B cell (primary cell): ENCODE results near the gene AZIN2. TPM values are rescaled to one million over a fixed set of nuclear protein-coding genes. Genes with fewer than 3 reads are reported as not detected.

Experiments used
- ATAC-seq: fragments of 200-7000 bp; cut with Tn5 transposase; one replicate; pipeline ENCODE4 v1.10.0; 2021; ENCODE audit warnings: low read depth, mild to moderate bottlenecking, moderate number of reproducible peaks, moderate library complexity
- CTCF ChIA-PET: fragments of 350-600 bp; sonication (Branson Sonifier 250); formaldehyde crosslinking; loops from one replicate; lab custom pipeline; 2021; ENCODE audit warnings: antibody characterized with exemption, inconsistent platforms; lab: Charles Lee
- POLR2A ChIA-PET: fragments of 350-600 bp; sonication (Branson Sonifier 250); formaldehyde crosslinking; loops from one replicate; lab custom pipeline; 2021; ENCODE audit warnings: antibody characterized with exemption; lab: Charles Lee
- DNase-seq: peaks from one replicate; pipeline ENCODE4 v3.0.0; 2013
- H2AFZ ChIP-seq: 2 replicates; pipeline ENCODE4 v1.6.1; 2012; ENCODE audit warnings: mild to moderate bottlenecking, low read depth, low read length; ENCODE audit not compliant: insufficient read depth, poor library complexity, severe bottlenecking
- H3K27ac ChIP-seq, 2 donors: 1 replicate in 1 of 2; 2 replicates in 1 of 2; pipeline ENCODE4 v1.5.1; 2012 to 2013; ENCODE audit warnings: low read length in 2 of 2, mild to moderate bottlenecking in 2 of 2, moderate library complexity in 1 of 2
- H3K27me3 ChIP-seq, 4 experiments: fragments of 200-600 bp in 1 of 4; sonication (generic) in 1 of 4; replicated peaks in 1 of 4; 1 replicate in 2 of 4; 2 replicates in 2 of 4; pipeline versions ENCODE4 v1.6.1 to v1.7.0; 2013 to 2016; ENCODE audit warnings: low read length in 3 of 4, mild to moderate bottlenecking in 2 of 4, mixed read lengths in 1 of 4, moderate library complexity in 1 of 4; ENCODE audit not compliant: insufficient read depth in 4 of 4, control insufficient read depth in 3 of 4; ENCODE audit errors: control extremely low read depth in 1 of 4
- H3K36me3 ChIP-seq, 2 experiments: replicated peaks in 1 of 2; 1 replicate in 1 of 2; 2 replicates in 1 of 2; pipeline versions ENCODE4 v1.6.1 to v1.7.1; 2013; ENCODE audit warnings: low read length in 1 of 2; ENCODE audit not compliant: insufficient read depth in 2 of 2, control insufficient read depth in 1 of 2; ENCODE audit errors: control extremely low read depth in 1 of 2, extremely low read depth in 1 of 2
- H3K4me1 ChIP-seq, 2 donors: fragments of 200-600 bp in 1 of 2; sonication (generic) in 1 of 2; 1 replicate in 1 of 2; 2 replicates in 1 of 2; pipeline versions ENCODE4 v1.5.1 to v1.6.1; 2013 to 2017; ENCODE audit warnings: low read length in 2 of 2; ENCODE audit not compliant: control insufficient read depth in 2 of 2, insufficient read depth in 2 of 2
- H3K4me2 ChIP-seq: replicated peaks from 2 replicates; pipeline ENCODE3; 2012; ENCODE audit warnings: mild to moderate bottlenecking, low read depth, low read length; ENCODE audit not compliant: poor library complexity, severe bottlenecking
- H3K4me3 ChIP-seq, 5 experiments: fragments of 200-600 bp in 1 of 5; sonication (generic) in 1 of 5; 1 replicate in 3 of 5; 2 replicates in 2 of 5; pipeline versions ENCODE4 v1.5.1 to v1.7.0; 2011 to 2016; ENCODE audit warnings: low read length in 4 of 5, mild to moderate bottlenecking in 4 of 5, low read depth in 2 of 5, control low read depth in 1 of 5, moderate library complexity in 1 of 5; ENCODE audit not compliant: insufficient read depth in 1 of 5; ENCODE audit errors: control extremely low read depth in 1 of 5, extremely low read depth in 1 of 5
- H3K79me2 ChIP-seq: fragments of 200-600 bp; sonication (generic); one replicate; pipeline ENCODE4 v1.6.0; 2016; ENCODE audit warnings: low read length; ENCODE audit not compliant: control insufficient read depth, insufficient read depth
- H3K9ac ChIP-seq: fragments of 200-600 bp; sonication (generic); 2 replicates; pipeline ENCODE4 v1.6.1; 2017; ENCODE audit warnings: mild to moderate bottlenecking, low read length, moderate library complexity
- H3K9me3 ChIP-seq, 3 donors: one replicate each; pipeline versions ENCODE4 v1.6.1 to v1.7.1; 2013; ENCODE audit warnings: low read length in 2 of 3; ENCODE audit not compliant: control insufficient read depth in 2 of 3, insufficient read depth in 1 of 3; ENCODE audit errors: control extremely low read depth in 1 of 3
- H4K20me1 ChIP-seq: 2 replicates; pipeline ENCODE4 v1.6.0; 2012; ENCODE audit warnings: mild to moderate bottlenecking, low read length; ENCODE audit not compliant: insufficient read depth, control insufficient read depth, poor library complexity, severe bottlenecking
- H3K27ac Mint-ChIP-seq: one replicate; pipeline ENCODE4 v1.8.0; 2021; ENCODE audit warnings: mixed read lengths
- H3K27me3 Mint-ChIP-seq: one replicate; pipeline ENCODE4 v1.8.0; 2021; ENCODE audit warnings: mixed read lengths
- H3K4me1 Mint-ChIP-seq: one replicate; pipeline ENCODE4 v1.8.0; 2021; ENCODE audit warnings: mixed read lengths
- H3K4me3 Mint-ChIP-seq: one replicate; pipeline ENCODE4 v1.8.0; 2021; ENCODE audit warnings: mixed read lengths
- H3K9me3 Mint-ChIP-seq: one replicate; pipeline ENCODE4 v1.8.0; 2022; ENCODE audit warnings: mixed read lengths; ENCODE audit not compliant: insufficient read depth
- EZH2 ChIP-seq: IDR thresholded peaks from 2 replicates; pipeline ENCODE4 v1.6.1; 2012; ENCODE audit warnings: borderline replicate concordance, low read depth, mild to moderate bottlenecking, moderate library complexity, low read length; ENCODE audit not compliant: insufficient read depth, poor library complexity, severe bottlenecking
- WGBS: methylation state at CpG from one replicate; pipeline ENCODE4 v1.1.5; 2013; ENCODE audit warnings: missing lambda C conversion rate; ENCODE audit not compliant: insufficient coverage; 5-methylcytosine and 5-hydroxymethylcytosine counted together
- intact Hi-C: fragments of 100-400 bp; cut with micrococcal nuclease; formaldehyde crosslinking; loops from one replicate; pipeline ENCODE4 v1.10.0; 2022
- polyA plus RNA-seq: library from polyadenylated mRNA; depleted of rRNA; stranded (reverse); fragments of >200 nt; gene quantifications from 2 replicates; pipeline ENCODE4 v1.2.3, GENCODE V29; 2012
- total RNA-seq, 2 donors: library from RNA; stranded (reverse); fragments of 120-200 nt in 1 of 2; gene quantifications; 1 replicate in 1 of 2; 2 replicates in 1 of 2; pipeline versions ENCODE4 v1.2.3 to v1.2.4, GENCODE V29; 2013 to 2022
- TF ChIP-seq, protein P1 (sequence below): fragments of 200-600 bp; IDR thresholded peaks from one replicate; pipeline ENCODE4 v1.8.0; 2022; ENCODE audit warnings: antibody characterized with exemption, mild to moderate bottlenecking

The AZIN2 gene
- total and polyA plus RNA-seq, 2 donors (not counting 1 experiment from before 2014, with no cell fraction given), result 0.33 to 5.9 TPM

DNA sequence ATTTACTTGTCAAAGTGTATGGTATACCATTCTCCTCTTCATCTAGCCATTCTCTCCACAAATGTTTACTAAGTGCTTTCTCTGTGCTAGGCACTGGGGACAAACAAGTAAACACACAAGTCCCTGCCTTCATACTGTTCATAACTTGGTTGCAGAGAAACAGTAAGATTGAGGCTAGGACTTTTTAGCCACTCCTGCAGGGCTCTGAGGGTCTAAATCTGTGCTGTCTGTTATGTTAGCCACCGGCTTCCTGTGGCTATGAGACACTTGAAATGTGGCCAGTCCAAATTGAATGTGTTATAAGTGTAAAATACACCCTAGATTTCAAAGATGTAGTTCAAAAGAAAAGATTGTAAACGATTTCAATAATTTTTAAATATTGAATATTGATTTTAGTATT, 50.2 kb downstream of the AZIN2 start:
- CTCF ChIA-PET, result no interaction called here
- H3K9me3 Mint-ChIP-seq, result no peaks in the 10 kb centered on the region
- H3K27ac Mint-ChIP-seq, result no peak overlapping the region

DNA sequence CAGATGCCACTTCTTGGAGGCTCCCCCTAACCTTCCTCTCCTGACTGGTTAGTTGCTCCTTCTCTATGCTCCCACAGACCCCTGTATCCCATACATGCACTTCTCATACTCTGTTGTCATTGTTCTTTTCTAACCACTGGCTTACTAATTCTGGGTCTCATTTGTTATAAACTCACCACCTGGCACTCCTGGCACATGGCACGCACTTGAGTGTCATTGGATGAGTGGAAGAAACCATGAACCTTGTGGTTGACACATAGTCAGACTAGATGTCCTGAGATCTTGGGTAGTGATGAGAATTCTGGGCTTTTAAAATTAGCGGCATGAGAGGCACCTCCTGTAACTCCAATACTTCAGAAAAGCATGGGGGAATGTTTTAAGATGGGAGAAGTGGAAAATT, 51.6 kb downstream of the AZIN2 start:
- no peak overlapping the region for H2AFZ ChIP-seq
- peaks cover 8% of the 10 kb centered on the region for H3K4me1 Mint-ChIP-seq
- no peak overlapping the region for H3K27ac ChIP-seq
- ChIA-PET POLR2A (no interaction called here), CTCF (no interaction called here)
- ATAC-seq (no peak), DNase-seq (no peak)
- H3K4me1 ChIP-seq, result peaks cover 7 to 12% of the 10 kb centered on the region in 2 donors
- no peak overlapping the region for H3K4me3 ChIP-seq
- no peaks in the 10 kb centered on the region for H3K27me3 ChIP-seq
- TF ChIP-seq EZH2, result no peak
- TF ChIP-seq, protein P1, sequence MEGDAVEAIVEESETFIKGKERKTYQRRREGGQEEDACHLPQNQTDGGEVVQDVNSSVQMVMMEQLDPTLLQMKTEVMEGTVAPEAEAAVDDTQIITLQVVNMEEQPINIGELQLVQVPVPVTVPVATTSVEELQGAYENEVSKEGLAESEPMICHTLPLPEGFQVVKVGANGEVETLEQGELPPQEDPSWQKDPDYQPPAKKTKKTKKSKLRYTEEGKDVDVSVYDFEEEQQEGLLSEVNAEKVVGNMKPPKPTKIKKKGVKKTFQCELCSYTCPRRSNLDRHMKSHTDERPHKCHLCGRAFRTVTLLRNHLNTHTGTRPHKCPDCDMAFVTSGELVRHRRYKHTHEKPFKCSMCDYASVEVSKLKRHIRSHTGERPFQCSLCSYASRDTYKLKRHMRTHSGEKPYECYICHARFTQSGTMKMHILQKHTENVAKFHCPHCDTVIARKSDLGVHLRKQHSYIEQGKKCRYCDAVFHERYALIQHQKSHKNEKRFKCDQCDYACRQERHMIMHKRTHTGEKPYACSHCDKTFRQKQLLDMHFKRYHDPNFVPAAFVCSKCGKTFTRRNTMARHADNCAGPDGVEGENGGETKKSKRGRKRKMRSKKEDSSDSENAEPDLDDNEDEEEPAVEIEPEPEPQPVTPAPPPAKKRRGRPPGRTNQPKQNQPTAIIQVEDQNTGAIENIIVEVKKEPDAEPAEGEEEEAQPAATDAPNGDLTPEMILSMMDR, result no peak
- WGBS, result no CpG with 5 or more reads among the region's 2 CpGs
- no peak overlapping the region for H3K27ac Mint-ChIP-seq
- H3K9ac ChIP-seq, result no peak overlapping the region
- intact Hi-C loops, result no loop called here
- H3K4me3 Mint-ChIP-seq, result no peak overlapping the region
- H3K79me2 ChIP-seq, result no peaks in the 10 kb centered on the region
- no peaks in the 10 kb centered on the region for H4K20me1 ChIP-seq
- H3K9me3 ChIP-seq, result no peaks in the 10 kb centered on the region
- no peaks in the 10 kb centered on the region for H3K9me3 Mint-ChIP-seq
- H3K4me2 ChIP-seq, result no peak overlapping the region
- no peaks in the 10 kb centered on the region for H3K36me3 ChIP-seq
- H3K27me3 Mint-ChIP-seq, result no peaks in the 10 kb centered on the region

More for the DNA sequence above, 50.2 kb downstream of the AZIN2 start:
- ATAC-seq (no peak), DNase-seq (no peak)
- H3K9me3 ChIP-seq, result no peaks in the 10 kb centered on the region
- no peaks in the 10 kb centered on the region for H3K36me3 ChIP-seq
- H3K4me3 ChIP-seq, result no peak overlapping the region
- no CpG with 5 or more reads among the region's 2 CpGs for WGBS
- H4K20me1 ChIP-seq, result no peaks in the 10 kb centered on the region
- H3K27me3 Mint-ChIP-seq, result no peaks in the 10 kb centered on the region
- intact Hi-C loops, result no loop called here
- POLR2A ChIA-PET, result no interaction called here
- TF ChIP-seq EZH2, result no peak
- TF ChIP-seq, protein P1, result no peak
- peaks cover 18% of the 10 kb centered on the region for H3K4me1 Mint-ChIP-seq
- H3K4me2 ChIP-seq, result no peak overlapping the region
- peaks cover 3% of the 10 kb centered on the region for H3K79me2 ChIP-seq
- no peak overlapping the region for H3K9ac ChIP-seq
- peaks cover 13 to 20% of the 10 kb centered on the region in 2 donors for H3K4me1 ChIP-seq
- H3K27ac ChIP-seq, result no peak overlapping the region
- H3K27me3 ChIP-seq, result no peaks in the 10 kb centered on the region
- H3K4me3 Mint-ChIP-seq, result no peak overlapping the region
- H2AFZ ChIP-seq, result no peak overlapping the region
